Uterus (tissue), 2 donors: Measurements from ENCODE around the gene SYN1.

Experiments
- CTCF ChIP-seq, 4 experiments: fragments of 200-600 bp in 2 of 4; fragments of 450-650 bp in 2 of 4; sonication (generic) in 2 of 4; IDR thresholded peaks; one replicate each; pipeline ENCODE4 v1.5.1; 2016 to 2019; ENCODE audit warnings: antibody characterized with exemption in 4 of 4, mild to moderate bottlenecking in 2 of 4, moderate library complexity in 1 of 4
- POLR2A ChIP-seq, 2 donors: fragments of 450-650 bp; IDR thresholded peaks; one replicate each; pipeline ENCODE4 v1.6.1; 2016; ENCODE audit warnings: antibody characterized with exemption in 2 of 2, mild to moderate bottlenecking in 1 of 2, moderate library complexity in 1 of 2

- TF ChIP-seq CTCF (IDR thresholded peaks at IDR 0.05), result peak in 1 of 4 experiments; percentile 30
- no peak for TF ChIP-seq POLR2A (IDR thresholded peaks at IDR 0.05)
Measured at GRCh38 chrX:47643926-47644325, 24.3 kb upstream of the SYN1 start.
